Smooth muscle cell (in vitro differentiated cells): ENCODE results near the gene BCL2. TPM values are rescaled to one million over a fixed set of nuclear protein-coding genes. Genes with fewer than 3 reads are reported as not detected.

Experiments
- DNase-seq: peaks from one replicate; lab custom pipeline; 2025; ENCODE audit not compliant: unreplicated experiment; lab: John Stamatoyannopoulos, UW
- H2AFZ ChIP-seq: fragments of 200-600 bp; sonication (generic); 2 replicates; pipeline ENCODE4 v1.6.0; 2016; ENCODE audit warnings: antibody characterized with exemption, low read depth, mild to moderate bottlenecking
- H3F3A ChIP-seq: fragments of 200-600 bp; sonication (generic); 2 replicates; pipeline ENCODE4 v1.6.0; 2017; ENCODE audit warnings: antibody characterized with exemption, low read depth
- H3K27ac ChIP-seq: fragments of 200-600 bp; sonication (generic); 2 replicates; pipeline ENCODE4 v1.5.1; 2016; ENCODE audit warnings: low read depth, mild to moderate bottlenecking
- H3K27me3 ChIP-seq: fragments of 200-600 bp; sonication (generic); 2 replicates; pipeline ENCODE4 v1.6.1; 2016; ENCODE audit warnings: low read depth, mild to moderate bottlenecking
- H3K36me3 ChIP-seq: fragments of 200-600 bp; sonication (generic); 2 replicates; pipeline ENCODE4 v1.5.1; 2016; ENCODE audit warnings: low read depth
- H3K4me1 ChIP-seq: fragments of 200-600 bp; sonication (generic); 2 replicates; pipeline ENCODE4 v1.5.1; 2016; ENCODE audit warnings: low read depth
- H3K4me2 ChIP-seq: fragments of 200-600 bp; sonication (generic); 2 replicates; pipeline ENCODE4 v1.6.0; 2016; ENCODE audit warnings: mild to moderate bottlenecking
- H3K4me3 ChIP-seq: fragments of 200-600 bp; sonication (generic); 2 replicates; pipeline ENCODE4 v1.5.1; 2016; ENCODE audit warnings: mild to moderate bottlenecking
- H3K79me2 ChIP-seq: fragments of 200-600 bp; sonication (generic); 2 replicates; pipeline ENCODE4 v1.6.0; 2016; ENCODE audit warnings: low read depth, mild to moderate bottlenecking
- H3K9ac ChIP-seq: fragments of 200-600 bp; sonication (generic); 2 replicates; pipeline ENCODE4 v1.6.0; 2016; ENCODE audit warnings: low read depth
- H3K9me3 ChIP-seq: fragments of 200-600 bp; sonication (generic); replicated peaks from 2 replicates; pipeline ENCODE4 v1.5.1; 2016; ENCODE audit warnings: low read depth
- H4K20me1 ChIP-seq: fragments of 200-600 bp; sonication (generic); 2 replicates; pipeline ENCODE4 v1.6.0; 2016; ENCODE audit warnings: low read depth
- WGBS: methylation state at CpG from one replicate; pipeline ENCODE4 v1.1.7; 2016; ENCODE audit warnings: low lambda C conversion rate; 5-methylcytosine and 5-hydroxymethylcytosine counted together
- polyA plus RNA-seq: library from polyadenylated mRNA; unstranded; fragments of >200 nt; fragmentation: Nextera tagmentation; extraction: Ambion mirVana; gene quantifications from 2 replicates; pipeline ENCODE4 v1.2.1, GENCODE V29; 2016
- total RNA-seq: library from RNA; depleted of rRNA; stranded (reverse); fragments of >200 nt; gene quantifications from 2 replicates; pipeline ENCODE4 v1.2.3, GENCODE V29; 2014
- TF ChIP-seq, protein P1 (sequence below): fragments of 200-600 bp; sonication (generic); IDR thresholded peaks from 2 replicates; pipeline ENCODE4 v1.5.1; 2017; ENCODE audit warnings: borderline replicate concordance, mild to moderate bottlenecking, antibody characterized with exemption; ENCODE audit not compliant: insufficient read depth, poor library complexity, severe bottlenecking

BCL2 gene
- total and polyA plus RNA-seq, 2 experiments from 2014 or later, result 0.85 TPM; not detected in 1

DNA sequence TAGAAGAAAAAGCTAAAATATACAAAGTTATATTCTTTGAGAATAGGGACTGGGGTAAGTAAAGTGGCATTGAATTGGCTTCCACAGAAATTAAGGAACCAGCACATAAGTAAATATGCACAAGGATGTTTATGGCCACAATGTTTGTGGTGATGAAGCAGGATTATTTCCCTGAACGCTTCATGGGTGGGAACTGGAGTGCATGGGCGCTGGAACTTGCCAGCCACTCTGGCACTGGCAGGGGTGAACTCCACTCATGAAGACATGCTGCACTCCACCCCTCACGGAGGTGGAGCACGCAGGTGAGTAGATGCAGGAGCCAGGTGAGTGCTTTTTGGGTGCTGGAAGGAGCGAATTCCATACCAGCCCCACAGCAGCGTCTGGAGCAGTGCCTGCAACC, 94.1 kb downstream of the BCL2 start:
- H3K79me2 ChIP-seq, result no peaks in the 10 kb centered on the region
- 90% methylated on average over 6 of the region's 6 CpGs for WGBS
- no peak overlapping the region for H3K27ac ChIP-seq
- H3F3A ChIP-seq, result no peaks in the 10 kb centered on the region
- DNase-seq, result no peak
- H3K9ac ChIP-seq, result no peak overlapping the region
- no peak overlapping the region for H2AFZ ChIP-seq
- H4K20me1 ChIP-seq, result no peaks in the 10 kb centered on the region
- no peaks in the 10 kb centered on the region for H3K36me3 ChIP-seq
- H3K9me3 ChIP-seq, result no peaks in the 10 kb centered on the region
- H3K4me3 ChIP-seq, result no peak overlapping the region
- H3K27me3 ChIP-seq, result no peaks in the 10 kb centered on the region
- H3K4me1 ChIP-seq, result no peaks in the 10 kb centered on the region
- TF ChIP-seq, protein P1, sequence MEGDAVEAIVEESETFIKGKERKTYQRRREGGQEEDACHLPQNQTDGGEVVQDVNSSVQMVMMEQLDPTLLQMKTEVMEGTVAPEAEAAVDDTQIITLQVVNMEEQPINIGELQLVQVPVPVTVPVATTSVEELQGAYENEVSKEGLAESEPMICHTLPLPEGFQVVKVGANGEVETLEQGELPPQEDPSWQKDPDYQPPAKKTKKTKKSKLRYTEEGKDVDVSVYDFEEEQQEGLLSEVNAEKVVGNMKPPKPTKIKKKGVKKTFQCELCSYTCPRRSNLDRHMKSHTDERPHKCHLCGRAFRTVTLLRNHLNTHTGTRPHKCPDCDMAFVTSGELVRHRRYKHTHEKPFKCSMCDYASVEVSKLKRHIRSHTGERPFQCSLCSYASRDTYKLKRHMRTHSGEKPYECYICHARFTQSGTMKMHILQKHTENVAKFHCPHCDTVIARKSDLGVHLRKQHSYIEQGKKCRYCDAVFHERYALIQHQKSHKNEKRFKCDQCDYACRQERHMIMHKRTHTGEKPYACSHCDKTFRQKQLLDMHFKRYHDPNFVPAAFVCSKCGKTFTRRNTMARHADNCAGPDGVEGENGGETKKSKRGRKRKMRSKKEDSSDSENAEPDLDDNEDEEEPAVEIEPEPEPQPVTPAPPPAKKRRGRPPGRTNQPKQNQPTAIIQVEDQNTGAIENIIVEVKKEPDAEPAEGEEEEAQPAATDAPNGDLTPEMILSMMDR, result no peak
- no peak overlapping the region for H3K4me2 ChIP-seq

DNA sequence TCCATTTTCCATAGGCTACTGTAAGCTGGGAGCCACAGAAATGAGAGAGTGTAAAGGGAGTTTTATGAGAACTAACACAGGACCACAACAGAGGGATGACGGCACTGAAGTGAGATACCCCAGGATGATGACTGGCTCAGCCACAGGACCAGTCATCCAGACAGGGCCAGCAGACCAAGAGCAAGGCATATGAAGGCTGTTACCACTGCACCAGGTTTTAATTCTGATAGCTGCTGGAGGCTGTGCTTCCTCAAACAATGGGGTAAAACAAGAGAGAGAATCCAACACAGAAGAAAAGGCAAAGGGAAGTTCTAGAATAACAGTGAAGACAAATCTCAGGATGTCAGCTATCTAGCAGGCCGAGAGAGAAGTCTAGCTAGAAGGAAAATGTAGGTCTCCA, 94.9 kb downstream of the BCL2 start:
- no peaks in the 10 kb centered on the region for H3K27me3 ChIP-seq
- H2AFZ ChIP-seq, result no peak overlapping the region
- no peak overlapping the region for H3K4me2 ChIP-seq
- TF ChIP-seq, protein P1, result no peak
- H4K20me1 ChIP-seq, result no peaks in the 10 kb centered on the region
- H3K9ac ChIP-seq, result no peak overlapping the region
- no peak overlapping the region for H3K27ac ChIP-seq
- H3K4me1 ChIP-seq, result no peaks in the 10 kb centered on the region
- no peaks in the 10 kb centered on the region for H3K9me3 ChIP-seq
- no peaks in the 10 kb centered on the region for H3K79me2 ChIP-seq
- no peaks in the 10 kb centered on the region for H3F3A ChIP-seq
- H3K4me3 ChIP-seq, result no peak overlapping the region
- WGBS, result 83% methylated on average over 2 of the region's 2 CpGs
- DNase-seq, result no peak
- no peaks in the 10 kb centered on the region for H3K36me3 ChIP-seq

DNA sequence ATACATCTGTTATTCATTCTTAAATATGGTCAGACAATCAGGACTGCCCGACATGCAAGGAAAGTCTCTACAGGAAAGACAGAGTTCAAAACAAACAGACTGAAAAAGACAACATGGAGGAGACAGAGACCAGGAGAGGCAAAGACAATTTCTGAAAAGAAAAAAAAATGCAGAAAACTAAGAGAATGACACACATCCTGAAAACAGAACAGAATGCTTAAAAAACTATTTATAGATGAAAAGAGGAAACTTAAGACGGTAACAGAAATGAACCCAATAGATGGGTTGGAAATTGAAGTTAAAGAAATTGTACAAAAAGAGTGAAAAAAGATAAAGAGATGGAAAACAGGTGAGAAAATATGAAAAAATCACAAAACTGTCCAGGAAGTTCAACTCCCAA, 95.7 kb downstream of the BCL2 start:
- 85% methylated on average over 2 of the region's 2 CpGs for WGBS
- Histone ChIP-seq H2AFZ (no peak overlapping the region), H3F3A (no peaks in the 10 kb centered on the region), H3K79me2 (no peaks in the 10 kb centered on the region), H3K9me3 (no peaks in the 10 kb centered on the region), H3K27ac (no peak overlapping the region), H3K27me3 (no peaks in the 10 kb centered on the region), H4K20me1 (no peaks in the 10 kb centered on the region), H3K4me2 (no peak overlapping the region), H3K36me3 (no peaks in the 10 kb centered on the region), H3K4me1 (no peaks in the 10 kb centered on the region), H3K4me3 (no peak overlapping the region), H3K9ac (no peak overlapping the region)
- TF ChIP-seq, protein P1, result no peak
- DNase-seq, result no peak

DNA sequence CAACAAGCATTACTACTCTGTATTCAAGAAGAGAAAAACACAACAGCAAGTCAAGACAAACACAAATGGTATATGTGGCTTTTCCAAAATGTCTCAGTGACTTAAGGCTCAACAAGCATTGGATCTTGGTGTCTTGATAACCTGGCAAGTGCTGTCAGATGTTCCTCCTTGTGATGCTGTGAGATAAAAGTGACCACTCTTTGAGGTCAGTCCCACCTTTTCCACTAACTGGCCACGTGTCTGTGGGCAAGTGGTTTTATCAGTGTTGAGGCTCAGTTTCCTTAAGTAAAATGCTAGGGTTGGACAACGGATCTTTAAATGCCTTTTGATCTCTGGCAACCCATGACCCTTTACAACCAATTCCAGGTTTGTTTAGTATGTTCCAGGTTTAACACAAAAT, 98.7 kb downstream of the BCL2 start:
- Histone ChIP-seq H4K20me1 (no peaks in the 10 kb centered on the region), H3K4me2 (no peak overlapping the region), H3K9me3 (no peaks in the 10 kb centered on the region), H3K27ac (no peak overlapping the region), H3K9ac (no peak overlapping the region), H3K36me3 (no peaks in the 10 kb centered on the region), H3K27me3 (no peaks in the 10 kb centered on the region), H3K4me1 (no peaks in the 10 kb centered on the region), H3F3A (no peaks in the 10 kb centered on the region), H2AFZ (no peak overlapping the region), H3K79me2 (no peaks in the 10 kb centered on the region), H3K4me3 (no peak overlapping the region)
- WGBS, result 46% methylated on average over 2 of the region's 2 CpGs
- DNase-seq, result no peak
- TF ChIP-seq, protein P1, result no peak
